ENCODE results near the gene ATP5MC3. TPM values are rescaled to one million over a fixed set of nuclear protein-coding genes. Genes with fewer than 3 reads are reported as not detected.

The ATP5MC3 gene
- total and polyA plus RNA-seq, 2 experiments from 2014 or later = 185 to 557 TPM

DNA sequence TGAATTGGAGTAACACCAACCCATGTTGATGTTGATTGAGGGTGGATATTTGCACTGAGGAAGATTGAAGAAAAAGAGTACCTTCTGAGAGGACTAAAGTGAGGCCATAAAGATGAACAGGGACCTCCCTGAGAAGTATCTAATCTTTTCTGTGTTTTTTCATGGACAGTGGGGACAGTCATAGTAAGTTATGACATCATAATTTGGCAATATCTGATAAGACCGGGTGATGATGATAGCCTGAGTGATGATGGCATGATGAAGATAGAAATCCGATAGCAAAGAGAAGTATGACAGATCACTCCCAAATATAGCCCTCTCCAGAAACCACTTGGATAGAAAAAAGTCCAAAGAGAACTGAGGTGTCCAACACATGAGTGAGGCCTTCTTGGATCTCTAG lies 2.2 kb upstream of the ATP5MC3 start (continued):
- no peak for TF ChIP-seq EZH2phosphoT487 (IDR thresholded peaks at IDR 0.05; ENCODE audit: unreplicated experiment)

DNA sequence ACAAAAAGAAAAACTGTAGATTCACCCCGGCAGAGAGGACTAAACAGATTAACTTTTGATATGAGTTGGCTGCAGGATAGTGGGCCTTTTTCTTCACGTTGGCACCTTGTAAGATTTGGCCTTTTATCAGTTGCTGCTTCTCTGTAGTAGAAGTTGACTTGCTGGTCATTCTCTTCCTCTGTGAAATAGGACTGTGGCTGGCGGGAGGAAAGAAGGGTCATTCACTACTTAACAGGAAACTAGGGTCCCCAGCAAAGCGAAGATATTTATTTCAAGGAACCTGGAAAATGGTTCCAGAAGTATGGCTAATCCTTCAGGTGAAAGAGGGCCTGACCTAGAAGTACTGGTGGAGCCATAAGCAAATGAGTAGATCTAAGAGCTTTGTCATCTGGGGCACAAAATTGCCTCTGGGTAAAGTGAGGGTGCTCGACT lies 383 bp upstream of the ATP5MC3 start:
- H4K20me1 ChIP-seq (replicated peaks; ENCODE audit: insufficient read depth) = peaks cover 22% of the 10 kb centered on the region
- no peaks in the 10 kb centered on the region for H3K4me1 ChIP-seq (ENCODE audit: insufficient read depth)
- Mint-ChIP-seq H3K27ac (peak overlapping the region; percentile 91), H3K4me3 (peak overlapping the region; percentile 87), H3K27me3 (ENCODE audit: insufficient read depth, low read depth, poor library complexity) (peaks cover 3% of the 10 kb centered on the region), H3K36me3 (ENCODE audit: low read depth) (peaks cover 33% of the 10 kb centered on the region), H3K9me3 (no peaks in the 10 kb centered on the region), H3K4me1 (peaks cover 16% of the 10 kb centered on the region; the same call in 2 of the 3 replicates)
- peak overlapping the region; percentile 30; the same call in 1 of the 2 replicates for H3K27ac ChIP-seq (ENCODE audit: low read depth)
- ATAC-seq = no peak; the same call in 2 of the 3 replicates
- peak overlapping the region; percentile 89 for H3K4me3 ChIP-seq
- H3K79me2 ChIP-seq (replicated peaks; ENCODE audit: insufficient read depth) = peaks cover 22% of the 10 kb centered on the region
- peak overlapping the region; percentile 90 for H2AFZ ChIP-seq
- peaks cover 24% of the 10 kb centered on the region for H3K36me3 ChIP-seq (ENCODE audit: insufficient read depth)
- H3K9me2 ChIP-seq (ENCODE audit: insufficient read depth) = peaks cover 13% of the 10 kb centered on the region
- H3K4me2 ChIP-seq = peak overlapping the region; percentile 55
- no peaks in the 10 kb centered on the region for H3K27me3 ChIP-seq (ENCODE audit: insufficient read depth)
- TF ChIP-seq, protein P1, sequence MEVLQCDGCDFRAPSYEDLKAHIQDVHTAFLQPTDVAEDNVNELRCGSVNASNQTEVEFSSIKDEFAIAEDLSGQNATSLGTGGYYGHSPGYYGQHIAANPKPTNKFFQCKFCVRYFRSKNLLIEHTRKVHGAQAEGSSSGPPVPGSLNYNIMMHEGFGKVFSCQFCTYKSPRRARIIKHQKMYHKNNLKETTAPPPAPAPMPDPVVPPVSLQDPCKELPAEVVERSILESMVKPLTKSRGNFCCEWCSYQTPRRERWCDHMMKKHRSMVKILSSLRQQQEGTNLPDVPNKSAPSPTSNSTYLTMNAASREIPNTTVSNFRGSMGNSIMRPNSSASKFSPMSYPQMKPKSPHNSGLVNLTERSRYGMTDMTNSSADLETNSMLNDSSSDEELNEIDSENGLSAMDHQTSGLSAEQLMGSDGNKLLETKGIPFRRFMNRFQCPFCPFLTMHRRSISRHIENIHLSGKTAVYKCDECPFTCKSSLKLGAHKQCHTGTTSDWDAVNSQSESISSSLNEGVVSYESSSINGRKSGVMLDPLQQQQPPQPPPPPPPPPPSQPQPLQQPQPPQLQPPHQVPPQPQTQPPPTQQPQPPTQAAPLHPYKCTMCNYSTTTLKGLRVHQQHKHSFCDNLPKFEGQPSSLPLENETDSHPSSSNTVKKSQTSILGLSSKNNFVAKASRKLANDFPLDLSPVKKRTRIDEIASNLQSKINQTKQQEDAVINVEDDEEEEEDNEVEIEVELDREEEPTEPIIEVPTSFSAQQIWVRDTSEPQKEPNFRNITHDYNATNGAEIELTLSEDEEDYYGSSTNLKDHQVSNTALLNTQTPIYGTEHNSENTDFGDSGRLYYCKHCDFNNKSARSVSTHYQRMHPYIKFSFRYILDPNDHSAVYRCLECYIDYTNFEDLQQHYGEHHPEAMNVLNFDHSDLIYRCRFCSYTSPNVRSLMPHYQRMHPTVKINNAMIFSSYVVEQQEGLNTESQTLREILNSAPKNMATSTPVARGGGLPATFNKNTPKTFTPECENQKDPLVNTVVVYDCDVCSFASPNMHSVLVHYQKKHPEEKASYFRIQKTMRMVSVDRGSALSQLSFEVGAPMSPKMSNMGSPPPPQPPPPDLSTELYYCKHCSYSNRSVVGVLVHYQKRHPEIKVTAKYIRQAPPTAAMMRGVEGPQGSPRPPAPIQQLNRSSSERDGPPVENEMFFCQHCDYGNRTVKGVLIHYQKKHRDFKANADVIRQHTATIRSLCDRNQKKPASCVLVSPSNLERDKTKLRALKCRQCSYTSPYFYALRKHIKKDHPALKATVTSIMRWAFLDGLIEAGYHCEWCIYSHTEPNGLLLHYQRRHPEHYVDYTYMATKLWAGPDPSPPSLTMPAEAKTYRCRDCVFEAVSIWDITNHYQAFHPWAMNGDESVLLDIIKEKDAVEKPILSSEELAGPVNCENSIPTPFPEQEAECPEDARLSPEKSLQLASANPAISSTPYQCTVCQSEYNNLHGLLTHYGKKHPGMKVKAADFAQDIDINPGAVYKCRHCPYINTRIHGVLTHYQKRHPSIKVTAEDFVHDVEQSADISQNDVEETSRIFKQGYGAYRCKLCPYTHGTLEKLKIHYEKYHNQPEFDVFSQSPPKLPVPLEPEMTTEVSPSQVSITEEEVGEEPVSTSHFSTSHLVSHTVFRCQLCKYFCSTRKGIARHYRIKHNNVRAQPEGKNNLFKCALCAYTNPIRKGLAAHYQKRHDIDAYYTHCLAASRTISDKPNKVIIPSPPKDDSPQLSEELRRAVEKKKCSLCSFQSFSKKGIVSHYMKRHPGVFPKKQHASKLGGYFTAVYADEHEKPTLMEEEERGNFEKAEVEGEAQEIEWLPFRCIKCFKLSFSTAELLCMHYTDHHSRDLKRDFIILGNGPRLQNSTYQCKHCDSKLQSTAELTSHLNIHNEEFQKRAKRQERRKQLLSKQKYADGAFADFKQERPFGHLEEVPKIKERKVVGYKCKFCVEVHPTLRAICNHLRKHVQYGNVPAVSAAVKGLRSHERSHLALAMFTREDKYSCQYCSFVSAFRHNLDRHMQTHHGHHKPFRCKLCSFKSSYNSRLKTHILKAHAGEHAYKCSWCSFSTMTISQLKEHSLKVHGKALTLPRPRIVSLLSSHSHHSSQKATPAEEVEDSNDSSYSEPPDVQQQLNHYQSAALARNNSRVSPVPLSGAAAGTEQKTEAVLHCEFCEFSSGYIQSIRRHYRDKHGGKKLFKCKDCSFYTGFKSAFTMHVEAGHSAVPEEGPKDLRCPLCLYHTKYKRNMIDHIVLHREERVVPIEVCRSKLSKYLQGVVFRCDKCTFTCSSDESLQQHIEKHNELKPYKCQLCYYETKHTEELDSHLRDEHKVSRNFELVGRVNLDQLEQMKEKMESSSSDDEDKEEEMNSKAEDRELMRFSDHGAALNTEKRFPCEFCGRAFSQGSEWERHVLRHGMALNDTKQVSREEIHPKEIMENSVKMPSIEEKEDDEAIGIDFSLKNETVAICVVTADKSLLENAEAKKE (CRISPR knock-in tag; IDR thresholded peaks at IDR 0.05) = no peak
- no peak for TF ChIP-seq EZH2 (IDR thresholded peaks at IDR 0.05; ENCODE audit: low read depth, unreplicated experiment)
- TF ChIP-seq STAT1 (IDR thresholded peaks at IDR 0.05; ENCODE audit: unreplicated experiment) = no peak
- TF ChIP-seq CREB1 (CRISPR knock-in tag; IDR thresholded peaks at IDR 0.05; ENCODE audit: low read depth) = no peak
- DNase-seq (ENCODE audit: low spot score) = no peak
- no peaks in the 10 kb centered on the region for H3F3A ChIP-seq (replicated peaks; ENCODE audit: low read depth)

Data from GM23338 (cell line).